ENCODE measurements around the gene NEU4. TPM values are rescaled to one million over a fixed set of nuclear protein-coding genes. Genes with fewer than 3 reads are reported as not detected.

Gene NEU4
- polyA plus RNA-seq, 3 donors: 0.26 to 2.6 (median 0.99) TPM

- Mint-ChIP-seq H3K27me3 (ENCODE audit: low read depth in 3 of 3) (peaks cover 0 to 7% (median 0%) of the 10 kb centered on the region in 3 donors), H3K36me3 (peaks cover 21 to 31% of the 10 kb centered on the region in 2 donors), H3K9me3 (peaks cover 0 to 8% (median 2%) of the 10 kb centered on the region in 7 donors), H3K4me3 (no peak overlapping the region), H3K4me1 (peaks cover 20% of the 10 kb centered on the region), H3K27ac (peak overlapping the region in 3 of 7 donors; percentile 3 to 75 (median 60))
- H2AFZ ChIP-seq (ENCODE audit: insufficient read depth, low read depth, low read length, poor library complexity, severe bottlenecking): no peak overlapping the region
- peaks cover 11 to 14% of the 10 kb centered on the region in 2 donors for H3K4me1 ChIP-seq (ENCODE audit: control insufficient read depth in 1 of 2, insufficient read depth in 2 of 2, low read length in 2 of 2)
- no peak overlapping the region for H3K9ac ChIP-seq (ENCODE audit: insufficient read depth, low read length, poor library complexity, severe bottlenecking)
- peak in 1 of 3 donors; percentile 22 for DNase-seq
- no peak overlapping the region for H3K27ac ChIP-seq (ENCODE audit: low read depth in 1 of 2, low read length in 2 of 2)
- no peak overlapping the region for H3K4me2 ChIP-seq (replicated peaks; ENCODE audit: extremely low read depth, low read length, poor library complexity, severe bottlenecking)
- no peaks in the 10 kb centered on the region for H3K79me2 ChIP-seq (ENCODE audit: insufficient read depth, low read length)
- H3K9me3 ChIP-seq (replicated peaks in 1 of 2; ENCODE audit: control insufficient read depth in 1 of 2, insufficient read depth in 1 of 2, low read length in 2 of 2): peaks cover 5 to 6% of the 10 kb centered on the region in 2 donors
- H3K36me3 ChIP-seq (replicated peaks in 1 of 2; ENCODE audit: control insufficient read depth in 1 of 2, insufficient read depth in 2 of 2, low read length in 2 of 2): peaks cover 6 to 29% of the 10 kb centered on the region in 2 donors
- no peak for TF ChIP-seq CTCF (IDR thresholded peaks at IDR 0.05)
- H3K27me3 ChIP-seq (ENCODE audit: control insufficient read depth in 2 of 2, insufficient read depth in 2 of 2, low read length in 2 of 2): no peaks in the 10 kb centered on the region
- no peaks in the 10 kb centered on the region for H4K20me1 ChIP-seq (ENCODE audit: insufficient read depth, low read length)
- H3K4me3 ChIP-seq (replicated peaks in 1 of 3; ENCODE audit: low read depth in 2 of 3, low read length in 3 of 3): no peak overlapping the region
- WGBS (ENCODE audit: insufficient coverage): 70% methylated on average over 2 of the region's 13 CpGs
- intact Hi-C loops (cut with micrococcal nuclease): no loop called here
Observed at GRCh38 chr2:241762933-241763369, 46.0 kb upstream of the NEU4 start.

- Histone ChIP-seq H3K9ac (ENCODE audit: insufficient read depth, low read length, poor library complexity, severe bottlenecking) (no peak overlapping the region), H3K27me3 (ENCODE audit: control insufficient read depth in 2 of 2, insufficient read depth in 2 of 2, low read length in 2 of 2) (no peaks in the 10 kb centered on the region), H3K79me2 (ENCODE audit: insufficient read depth, low read length) (no peaks in the 10 kb centered on the region), H3K36me3 (replicated peaks in 1 of 2; ENCODE audit: control insufficient read depth in 1 of 2, insufficient read depth in 2 of 2, low read length in 2 of 2) (peaks cover 3 to 22% of the 10 kb centered on the region in 2 donors), H2AFZ (ENCODE audit: insufficient read depth, low read depth, low read length, poor library complexity, severe bottlenecking) (no peak overlapping the region), H4K20me1 (ENCODE audit: insufficient read depth, low read length) (no peaks in the 10 kb centered on the region), H3K4me2 (replicated peaks; ENCODE audit: extremely low read depth, low read length, poor library complexity, severe bottlenecking) (no peak overlapping the region), H3K4me3 (replicated peaks in 1 of 3; ENCODE audit: low read depth in 2 of 3, low read length in 3 of 3) (no peak overlapping the region), H3K9me3 (replicated peaks in 1 of 2; ENCODE audit: control insufficient read depth in 1 of 2, insufficient read depth in 1 of 2, low read length in 2 of 2) (peaks cover 5 to 6% of the 10 kb centered on the region in 2 donors), H3K4me1 (ENCODE audit: control insufficient read depth in 1 of 2, insufficient read depth in 2 of 2, low read length in 2 of 2) (peaks cover 11 to 14% of the 10 kb centered on the region in 2 donors), H3K27ac (ENCODE audit: low read depth in 1 of 2, low read length in 2 of 2) (no peak overlapping the region)
- H3K36me3 Mint-ChIP-seq: peaks cover 19 to 23% of the 10 kb centered on the region in 2 donors
- peak in 1 of 3 donors; percentile 17 for DNase-seq
- H3K9me3 Mint-ChIP-seq: peaks cover 0 to 8% (median 2%) of the 10 kb centered on the region in 7 donors
- intact Hi-C loops (cut with micrococcal nuclease): no loop called here
- peaks cover 20% of the 10 kb centered on the region for H3K4me1 Mint-ChIP-seq
- H3K27ac Mint-ChIP-seq: peak overlapping the region in 2 of 7 donors; percentile 40 to 75
- peaks cover 0 to 7% (median 0%) of the 10 kb centered on the region in 3 donors for H3K27me3 Mint-ChIP-seq (ENCODE audit: low read depth in 3 of 3)
- no peak overlapping the region for H3K4me3 Mint-ChIP-seq
- 89% methylated on average over 7 of the region's 20 CpGs for WGBS (ENCODE audit: insufficient coverage)
- TF ChIP-seq CTCF (IDR thresholded peaks at IDR 0.05): no peak
Observed at GRCh38 chr2:241763551-241764274, 45.3 kb upstream of the NEU4 start.

Data from CD14-positive monocyte (primary cell).